Middle frontal gyrus (tissue), 1 donor: Measurements from ENCODE around the gene ZNRF1.

Experiments used
- DNase-seq: peaks from one replicate; pipeline ENCODE4 v3.0.0-alpha.2; 2015; ENCODE audit warnings: low spot score; ENCODE audit errors: extremely low spot score

Gene ZNRF1

GRCh38 chr16:75096656-75097055 is 97.8 kb downstream of the ZNRF1 start:
- DNase-seq, result no peak

DNA sequence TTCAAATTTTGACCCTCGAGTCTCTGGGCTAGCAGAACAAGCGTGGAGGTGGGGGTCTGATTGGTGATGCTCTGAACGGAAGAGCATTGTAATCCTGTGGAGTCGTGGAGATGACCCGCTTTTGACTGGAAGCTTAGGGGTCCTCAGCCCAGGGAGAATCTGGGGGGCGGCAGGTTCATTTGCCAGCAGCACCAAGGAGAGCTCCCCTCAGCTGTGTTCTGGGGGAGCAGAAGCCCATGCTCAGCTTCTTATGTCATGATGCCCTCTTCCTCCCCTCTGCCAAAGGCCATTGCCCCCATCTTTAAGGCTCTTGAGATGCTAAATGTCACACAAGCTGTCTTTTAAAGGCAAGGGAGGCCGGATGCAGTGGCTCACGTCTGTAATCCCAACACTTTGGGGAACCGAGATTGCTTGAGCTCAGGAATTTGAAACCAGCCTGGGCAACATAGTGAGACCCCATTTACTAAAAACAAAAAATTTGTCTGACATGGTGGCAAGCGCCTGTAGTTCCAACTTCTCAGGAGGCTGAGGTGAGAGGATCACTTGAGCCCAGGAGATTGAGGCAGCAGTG is 98.5 kb downstream of the ZNRF1 start:
- DNase-seq, result no peak

GRCh38 chr16:75097941-75098901 is 99.4 kb downstream of the ZNRF1 start:
- DNase-seq, result no peak

DNA sequence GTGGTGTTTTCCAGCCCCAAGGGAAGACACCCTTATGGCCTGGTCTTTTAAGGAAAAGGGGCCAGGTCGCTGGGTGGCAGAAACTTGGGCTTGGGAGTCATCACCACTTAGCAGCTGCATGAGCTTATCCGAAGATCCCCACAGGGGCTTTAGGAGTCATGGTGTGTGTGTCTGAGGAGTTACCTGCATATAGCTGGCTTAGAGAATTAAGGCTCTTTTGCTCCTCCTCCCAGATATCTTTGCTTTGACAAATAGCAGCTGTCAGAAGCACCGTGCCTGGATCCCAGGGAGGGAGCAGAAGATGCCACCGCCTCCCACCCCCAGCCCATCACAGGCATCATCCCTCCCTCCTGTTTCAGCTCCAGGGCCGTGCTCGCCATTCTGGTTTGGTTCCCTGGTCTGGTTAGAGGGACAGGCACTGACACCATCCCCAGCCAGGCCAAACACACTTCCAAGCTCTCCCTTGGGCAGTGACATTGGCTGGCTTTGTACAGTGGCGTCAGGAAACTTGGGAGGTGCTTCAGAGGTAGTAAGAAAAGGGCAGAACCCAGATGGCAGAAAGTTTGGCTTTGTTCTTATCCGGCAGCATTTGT is 100.3 kb downstream of the ZNRF1 start:
- DNase-seq, result no peak

DNA sequence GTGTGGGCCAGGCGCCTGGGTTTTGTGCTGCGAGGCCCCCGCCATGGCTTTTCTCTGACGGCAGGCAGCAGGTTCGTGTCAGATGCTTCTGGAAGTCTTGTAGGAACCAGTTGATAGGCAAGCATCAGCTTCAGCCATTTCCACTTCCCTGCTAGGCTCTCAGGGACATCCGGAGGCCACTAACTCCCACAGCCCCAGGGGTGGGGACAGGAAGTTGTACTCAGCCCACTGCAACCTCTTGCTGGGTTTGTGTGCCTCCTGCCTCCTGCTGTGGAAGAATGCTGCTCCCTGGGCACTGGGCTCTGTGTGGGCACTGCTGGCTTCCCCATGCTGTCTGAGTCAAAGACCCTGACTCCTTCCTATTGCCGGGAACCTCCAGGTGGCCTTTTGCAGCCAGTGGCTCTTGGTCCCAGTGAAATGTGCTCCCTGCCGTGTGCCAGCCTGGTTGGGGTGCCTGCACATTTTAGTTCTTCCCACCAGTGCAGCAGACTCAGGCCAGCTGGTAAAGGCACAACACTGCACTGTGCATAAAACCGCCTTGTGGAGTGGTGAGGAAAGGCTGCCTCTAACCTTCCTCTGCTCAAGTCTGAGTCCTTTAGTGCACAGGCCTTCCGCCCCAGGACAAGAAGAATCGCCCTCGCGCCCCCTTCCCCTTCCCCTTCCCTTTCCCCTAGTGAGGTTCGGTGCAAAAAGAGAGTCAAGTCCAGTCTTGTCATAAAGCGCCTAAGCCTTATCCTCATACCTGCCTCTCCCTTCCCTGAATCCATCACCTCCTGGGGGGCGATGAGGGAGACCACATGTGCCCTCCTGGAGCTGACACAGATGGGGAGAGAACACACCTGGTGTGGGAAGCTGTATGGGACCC is 101.1 kb downstream of the ZNRF1 start:
- DNase-seq, result no peak

GRCh38 chr16:75100603-75100990 is 101.8 kb downstream of the ZNRF1 start:
- DNase-seq, result no peak

GRCh38 chr16:75101635-75102034 is 102.8 kb downstream of the ZNRF1 start:
- no peak for DNase-seq

DNA sequence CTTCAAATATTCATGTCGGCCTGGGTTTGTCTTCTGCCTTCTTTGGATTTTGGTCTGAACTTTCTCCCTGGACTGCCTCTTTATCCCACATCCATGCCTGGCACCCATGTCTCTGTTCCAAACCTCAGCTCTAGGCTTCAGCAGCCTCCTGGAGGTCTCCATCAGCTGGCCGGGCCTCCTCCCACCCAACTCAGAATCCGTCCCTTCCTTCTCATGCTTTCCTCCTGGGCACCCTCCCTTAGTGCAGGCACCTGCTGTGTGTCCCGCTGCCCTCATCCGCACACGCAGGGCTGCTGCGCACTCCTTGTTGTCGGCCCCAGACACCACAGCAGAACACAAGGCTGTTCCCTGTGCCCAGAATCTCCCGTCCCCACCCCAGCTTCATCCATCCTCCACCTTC is 103.8 kb downstream of the ZNRF1 start:
- DNase-seq, result no peak

DNA sequence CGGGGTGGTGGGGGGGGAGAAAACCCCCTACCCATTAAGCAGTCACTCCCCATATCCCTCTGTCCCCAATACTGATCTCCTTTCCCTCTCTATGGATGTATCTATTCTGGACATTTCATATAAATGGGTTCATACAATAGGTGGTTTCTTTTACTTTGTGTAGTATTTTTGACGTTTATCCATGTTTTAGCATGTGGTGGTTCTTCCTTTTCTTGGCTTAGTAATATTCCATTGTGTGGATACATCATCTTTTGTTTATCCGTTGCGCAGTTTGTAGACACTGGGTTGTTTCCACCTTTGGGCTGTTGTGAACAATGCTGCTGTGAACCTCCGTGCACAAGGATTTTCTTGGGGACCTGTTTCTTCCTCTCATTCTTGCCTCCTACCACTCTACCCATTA is 105.2 kb downstream of the ZNRF1 start:
- DNase-seq, result no peak

DNA sequence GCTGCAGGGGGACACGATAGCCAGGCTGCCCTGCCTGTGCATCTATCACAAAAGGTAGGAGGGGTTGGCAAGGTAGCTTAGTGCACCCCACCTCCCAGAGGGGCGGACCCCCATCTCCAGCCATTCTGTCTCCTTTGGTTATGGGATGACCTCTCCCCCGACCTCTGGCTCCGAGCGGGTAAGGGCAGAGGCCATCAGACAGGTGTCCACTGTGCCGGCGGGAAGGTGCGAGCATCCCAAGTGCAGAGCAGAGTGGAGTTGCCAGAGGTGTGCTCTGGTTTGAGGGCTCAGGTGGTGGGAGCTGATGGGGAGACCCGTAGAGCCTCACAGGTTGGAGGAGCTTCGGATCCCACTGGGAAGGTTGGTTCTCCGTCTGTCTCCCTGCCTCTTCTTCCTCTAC is 106.0 kb downstream of the ZNRF1 start:
- no peak for DNase-seq

GRCh38 chr16:75105306-75106061 is 106.7 kb downstream of the ZNRF1 start:
- no peak for DNase-seq

DNA sequence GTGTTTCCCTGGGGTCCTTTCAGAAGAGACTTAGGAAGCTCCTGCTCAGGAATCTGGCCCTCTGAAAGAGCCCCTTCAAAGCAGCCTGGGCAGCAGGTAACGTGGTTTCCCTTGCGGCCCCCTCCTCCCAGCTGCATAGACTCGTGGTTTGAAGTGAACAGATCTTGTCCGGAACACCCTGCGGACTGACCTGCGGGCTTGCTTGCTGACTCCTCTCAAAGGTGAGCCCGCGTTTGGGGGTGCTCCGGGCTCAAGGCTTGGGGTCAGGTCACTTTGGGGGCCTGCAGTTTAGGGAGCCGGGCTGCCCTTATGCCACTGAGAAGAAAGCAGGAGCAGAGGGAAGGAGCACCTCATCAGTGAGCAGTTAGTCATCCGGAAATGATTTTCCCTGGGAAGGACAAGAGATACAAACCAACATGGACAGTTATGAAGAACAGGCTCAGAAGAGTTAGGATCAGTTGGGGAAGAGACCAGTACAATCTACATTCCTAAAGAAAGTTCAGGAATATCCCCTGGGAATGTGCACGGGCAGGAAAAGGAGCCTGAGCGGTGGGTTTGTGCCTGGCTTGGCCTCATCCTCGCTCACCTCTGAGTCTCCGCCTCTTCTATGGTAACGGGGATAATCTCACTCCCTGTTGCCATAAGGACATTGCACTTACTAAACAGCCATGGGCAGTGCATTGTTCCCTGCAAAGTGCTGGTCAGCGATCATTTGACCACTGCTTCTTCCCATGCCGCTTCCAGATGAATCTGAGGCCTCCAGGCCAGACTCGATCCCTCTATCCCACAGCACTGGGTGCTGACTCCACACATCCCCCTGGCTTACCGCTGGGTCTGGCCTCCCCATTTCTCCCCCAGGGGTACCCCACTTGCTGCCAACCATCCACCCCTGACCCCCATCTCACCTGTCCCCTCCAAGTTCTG is 107.8 kb downstream of the ZNRF1 start:
- no peak for DNase-seq

GRCh38 chr16:75107505-75107904 is 108.7 kb downstream of the ZNRF1 start:
- DNase-seq, result no peak

GRCh38 chr16:75108792-75109731 is 110.2 kb downstream of the ZNRF1 start:
- DNase-seq, result peak; percentile 31

DNA sequence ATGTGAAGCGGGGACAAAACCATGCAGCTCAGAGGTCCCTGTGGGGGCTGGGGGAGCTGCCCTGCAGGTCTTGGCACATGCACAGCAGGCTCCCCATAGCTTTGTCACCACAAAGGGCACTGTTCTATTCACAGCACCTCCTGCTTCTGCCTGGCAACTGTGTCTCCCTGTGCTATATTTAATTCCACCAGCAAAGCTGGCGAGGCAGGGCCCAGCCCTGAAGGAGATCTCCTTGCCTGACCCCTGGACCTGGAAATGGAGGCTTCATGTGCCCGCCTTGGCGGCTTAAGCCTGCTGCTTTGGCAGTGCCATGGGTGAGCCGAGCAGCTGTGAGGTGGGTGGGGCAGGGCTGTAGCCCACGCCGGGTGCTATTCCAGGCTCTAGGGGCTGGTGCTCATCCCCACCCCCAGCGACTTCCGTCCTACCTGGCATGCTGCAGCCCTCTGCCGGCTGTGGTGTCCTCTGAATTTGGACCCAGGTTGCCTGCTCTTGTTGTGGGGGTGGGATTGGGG is 111.0 kb downstream of the ZNRF1 start:
- peak; percentile 27 for DNase-seq

DNA sequence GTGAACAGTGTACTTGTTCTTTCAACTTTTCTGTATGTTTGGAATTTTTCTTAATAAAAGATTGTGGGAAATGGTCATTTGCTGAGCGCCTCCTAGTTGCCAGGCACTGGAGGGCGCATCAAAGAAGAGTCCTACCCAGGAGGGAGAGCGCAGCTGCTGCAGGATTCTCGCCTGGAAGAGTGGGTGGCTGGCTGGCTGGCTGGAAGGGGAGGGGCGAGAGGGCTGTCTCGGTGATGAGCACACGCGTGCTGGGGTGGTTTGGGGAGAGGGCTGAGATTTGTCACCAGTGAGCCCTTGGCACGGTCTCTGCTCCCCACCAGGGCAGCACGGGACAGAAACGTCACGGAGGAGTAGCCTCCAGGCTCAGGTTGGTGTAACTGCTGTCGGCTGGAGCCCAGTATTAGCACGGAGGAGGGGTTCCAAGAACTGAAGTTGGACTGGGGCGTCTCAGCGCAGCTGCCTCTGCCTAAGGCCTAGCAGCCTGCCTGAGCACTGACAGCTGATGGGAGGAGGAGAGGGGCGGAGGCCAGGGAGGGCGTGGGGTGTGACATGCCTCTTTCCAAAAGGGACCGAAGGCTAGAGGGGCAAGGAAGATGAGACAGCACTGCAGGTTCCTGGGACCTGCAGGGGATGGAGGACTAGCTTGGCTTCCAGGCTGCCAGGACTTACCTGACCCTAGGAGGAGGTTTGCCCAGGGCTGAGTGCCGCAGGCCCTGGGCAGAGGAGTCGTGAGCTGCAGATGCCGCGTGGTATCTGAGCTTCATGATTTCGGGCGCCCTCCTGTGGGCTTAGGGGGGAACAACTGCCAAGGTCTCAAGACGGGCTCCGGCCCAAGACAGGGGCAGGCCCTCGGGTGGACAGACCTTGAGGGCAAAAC is 112.1 kb downstream of the ZNRF1 start:
- peak; percentile 84 for DNase-seq

DNA sequence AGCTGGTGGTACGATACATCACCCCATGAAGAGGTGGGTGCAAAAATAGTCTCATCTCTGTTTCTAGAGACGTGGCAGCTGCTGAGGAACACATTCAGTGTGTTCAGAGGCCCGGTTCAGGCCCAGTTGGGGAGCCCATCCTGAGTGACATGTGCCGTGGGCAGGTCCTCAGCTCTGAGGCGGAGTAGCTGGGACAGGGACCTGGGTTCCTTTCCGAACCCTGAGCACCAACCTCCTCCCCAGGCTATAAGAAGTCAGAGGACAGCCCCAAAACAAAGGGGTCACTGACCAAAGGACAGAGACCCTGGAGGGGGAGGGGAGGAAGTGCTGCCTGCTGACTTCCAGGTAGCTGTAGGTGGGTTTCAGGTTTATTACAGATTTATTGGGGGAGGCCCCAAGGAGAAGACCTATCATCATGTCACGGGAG is 112.7 kb downstream of the ZNRF1 start:
- no peak for DNase-seq
